GM19438 (cell line): Measurements from ENCODE around the gene LRRC4C.

Experiments
- ATAC-seq: cut with Tn5 transposase; IDR thresholded peaks from one replicate; pipeline ENCODE4 v1.9.1; 2021; ENCODE audit warnings: low read depth; ENCODE audit not compliant: unreplicated experiment

Gene LRRC4C

DNA sequence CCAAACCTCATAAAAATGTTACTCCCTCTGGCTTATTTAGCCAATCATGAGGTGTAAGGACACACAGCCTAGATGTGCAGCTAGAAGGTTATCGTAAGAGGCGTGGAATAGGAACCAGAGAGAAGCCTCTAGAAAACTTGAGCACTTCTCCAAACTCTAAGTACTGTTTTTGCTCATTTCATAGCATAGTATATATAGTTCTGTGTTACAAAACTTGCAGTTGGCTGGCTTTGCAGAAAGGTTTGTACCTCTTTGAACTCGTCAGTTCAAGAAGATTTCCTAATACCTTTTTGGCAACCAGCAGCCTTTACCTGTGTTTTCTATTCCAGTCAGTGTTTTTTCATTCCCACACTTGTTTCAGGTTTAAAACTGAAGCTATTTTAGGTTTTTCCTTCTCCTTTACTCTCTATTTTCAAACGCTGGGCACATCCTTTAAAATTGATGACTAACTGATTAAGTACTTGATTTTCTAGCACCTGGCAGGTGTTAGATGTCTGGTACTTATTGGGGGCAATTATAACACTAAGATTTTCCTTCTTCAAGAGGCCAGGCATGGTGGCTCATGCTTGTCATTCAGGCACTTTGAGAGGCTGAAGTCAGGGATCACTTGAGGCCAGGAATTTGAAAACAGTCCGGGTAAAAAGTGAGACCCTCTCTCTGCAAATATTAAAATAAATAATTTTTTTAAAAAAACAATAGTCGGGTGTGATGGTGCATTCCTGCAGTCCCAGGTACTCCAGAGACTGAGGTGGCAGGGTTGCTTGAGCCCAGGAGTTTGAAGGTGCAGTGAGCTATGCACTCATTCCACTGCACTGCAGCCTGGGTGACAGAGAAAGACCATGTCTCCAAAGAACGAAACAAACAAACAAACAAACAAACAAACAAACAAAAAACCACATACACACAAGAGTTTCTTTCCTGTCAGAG, 125.2 kb downstream of the LRRC4C start:
- no peak for ATAC-seq

DNA sequence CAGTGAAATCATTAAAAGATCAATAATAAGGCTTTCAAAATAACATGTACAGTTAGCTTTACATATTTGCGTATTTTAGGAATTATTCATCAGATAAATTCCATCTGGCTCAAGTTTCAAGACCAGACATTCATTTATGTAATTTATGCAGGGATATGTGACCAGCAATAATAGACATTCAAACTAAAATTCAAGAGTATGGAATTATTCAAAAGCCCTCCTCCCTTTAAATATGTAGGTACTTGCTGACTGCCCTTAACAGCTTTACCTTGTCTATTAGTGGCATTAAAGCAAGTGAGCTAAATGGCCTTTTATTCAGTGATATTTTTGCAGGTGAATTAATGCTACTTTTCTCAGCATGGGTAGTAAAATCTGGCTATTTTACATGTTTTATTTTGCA, 126.1 kb downstream of the LRRC4C start:
- ATAC-seq: no peak

DNA sequence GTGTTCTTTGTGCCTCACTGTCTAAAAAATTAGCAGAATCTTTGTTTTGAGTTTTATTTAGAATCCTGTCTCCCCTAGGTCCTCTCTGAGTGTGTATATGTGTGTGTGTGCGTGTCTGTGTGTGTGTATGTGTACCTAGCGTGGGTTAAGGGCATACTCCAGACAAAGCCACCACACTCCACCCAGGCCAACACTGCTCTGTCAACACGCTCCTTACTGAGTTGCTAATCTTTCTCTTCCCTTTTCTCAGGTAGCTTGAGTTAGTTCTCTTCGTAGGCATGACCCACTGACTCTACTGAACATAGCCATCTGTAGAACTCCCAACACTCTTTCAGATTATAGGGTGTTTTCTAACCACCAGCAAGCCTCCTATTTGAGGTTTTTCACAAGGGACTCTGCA, 131.1 kb downstream of the LRRC4C start:
- ATAC-seq: no peak

DNA sequence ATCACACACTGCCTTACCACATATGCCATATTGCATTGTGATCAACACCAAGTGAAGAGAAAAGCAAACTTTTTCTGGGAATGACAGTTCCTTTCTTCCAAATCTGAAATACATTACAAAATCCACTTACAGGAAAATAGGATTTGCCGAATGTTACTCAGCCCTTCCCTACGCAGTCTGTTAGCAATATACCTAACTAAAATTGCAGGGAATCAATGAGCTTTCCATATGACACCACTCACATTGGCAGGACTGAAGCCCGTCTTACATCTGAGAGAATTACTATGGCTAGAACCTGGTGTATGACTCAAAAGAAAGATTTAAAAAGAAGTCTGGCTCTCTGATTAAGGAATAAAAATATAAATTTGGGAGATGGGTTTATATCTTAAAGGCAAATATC, 136.0 kb downstream of the LRRC4C start:
- ATAC-seq: no peak

DNA sequence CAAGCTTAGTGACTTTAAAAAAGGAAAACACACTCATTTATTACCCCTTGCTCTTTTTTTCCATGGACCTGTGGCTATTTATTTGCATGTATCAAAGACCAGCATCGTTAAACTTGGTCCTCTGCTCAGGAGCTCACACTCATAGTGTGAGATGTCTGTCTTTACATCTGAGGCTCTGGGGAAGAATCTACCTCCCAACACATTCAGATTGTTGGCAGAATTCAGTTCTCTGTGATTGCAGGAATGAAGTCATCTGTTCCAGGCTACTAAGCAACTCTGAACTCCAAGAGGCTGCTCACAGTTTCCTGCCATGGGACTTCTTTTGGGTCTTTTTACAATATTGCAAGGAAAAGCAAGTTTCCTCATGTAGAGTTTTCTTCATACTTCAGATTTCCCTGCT, 138.8 kb downstream of the LRRC4C start:
- no peak for ATAC-seq

DNA sequence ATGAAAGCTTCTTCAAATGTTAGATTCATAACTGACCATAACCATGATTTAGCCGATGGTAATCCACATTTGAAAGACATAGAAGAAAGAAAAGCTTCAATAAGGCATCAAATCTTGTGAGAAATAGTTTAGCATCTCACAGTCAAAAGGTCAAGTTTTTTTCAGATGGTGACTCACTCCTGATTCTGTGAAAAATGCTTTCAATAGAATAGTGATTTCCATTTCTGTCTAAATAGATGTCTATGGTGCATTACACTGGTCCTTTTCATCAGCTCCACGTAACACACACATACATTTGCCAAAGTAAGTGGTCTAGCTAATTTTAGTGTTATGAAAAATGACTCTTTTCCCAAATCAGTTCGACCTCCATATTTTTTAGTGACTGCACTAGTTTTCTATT, 139.2 kb downstream of the LRRC4C start:
- ATAC-seq: no peak

DNA sequence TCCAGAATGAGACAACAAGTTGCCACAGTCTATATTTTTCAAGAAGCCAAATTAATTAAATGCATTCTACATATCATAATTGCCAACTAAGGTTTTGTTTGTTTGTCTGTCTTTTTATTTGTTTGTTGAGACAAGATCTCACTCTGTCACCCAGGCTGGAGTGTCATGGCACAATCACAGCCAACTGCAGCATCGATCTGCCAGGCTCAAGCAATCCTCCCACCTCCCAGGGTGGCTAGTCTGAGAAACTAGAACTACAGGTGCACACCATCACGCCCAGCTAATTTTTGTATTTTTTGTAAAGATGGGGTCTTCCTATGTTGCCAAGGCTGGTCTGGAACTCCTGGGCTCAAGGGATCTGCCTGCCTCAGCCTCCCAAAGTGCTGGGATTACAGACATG, 140.0 kb downstream of the LRRC4C start:
- no peak for ATAC-seq

DNA sequence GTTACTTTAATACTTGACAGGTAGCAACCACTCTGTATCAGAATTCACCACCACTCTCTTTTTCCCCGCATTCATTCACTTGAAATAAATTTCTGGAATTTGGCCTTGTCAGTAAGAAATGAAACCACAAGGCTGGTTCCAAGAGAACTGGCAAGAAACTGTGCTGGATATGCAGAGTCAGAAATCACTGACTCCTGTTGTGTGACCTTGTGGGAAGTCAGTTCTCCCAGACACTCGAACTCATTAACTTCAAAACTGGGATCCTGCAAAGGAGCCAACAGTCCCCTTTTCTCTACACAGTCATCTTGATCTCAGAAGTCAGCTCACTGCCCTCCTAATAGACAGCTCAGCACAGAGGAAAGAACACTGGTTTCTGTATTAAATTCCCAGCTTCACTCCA, 142.7 kb downstream of the LRRC4C start:
- no peak for ATAC-seq

DNA sequence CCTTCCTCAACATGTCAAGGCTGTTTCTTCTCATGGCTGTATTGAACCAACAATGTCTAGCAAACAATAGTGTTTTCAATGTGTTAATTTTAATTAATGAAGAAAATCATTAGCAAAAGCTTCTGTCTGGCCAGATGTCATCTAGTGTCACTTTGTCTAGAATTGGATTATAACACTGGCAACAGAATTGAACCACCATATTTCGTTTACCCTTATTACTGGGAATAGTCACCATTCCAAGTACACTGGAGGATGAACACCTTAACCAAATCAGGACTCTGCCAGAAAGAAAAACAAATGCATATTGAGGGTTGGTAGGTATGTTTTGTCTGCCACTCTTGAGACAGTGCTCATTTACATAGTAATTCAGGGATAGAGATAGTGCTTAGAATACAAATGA, 146.2 kb downstream of the LRRC4C start:
- no peak for ATAC-seq

DNA sequence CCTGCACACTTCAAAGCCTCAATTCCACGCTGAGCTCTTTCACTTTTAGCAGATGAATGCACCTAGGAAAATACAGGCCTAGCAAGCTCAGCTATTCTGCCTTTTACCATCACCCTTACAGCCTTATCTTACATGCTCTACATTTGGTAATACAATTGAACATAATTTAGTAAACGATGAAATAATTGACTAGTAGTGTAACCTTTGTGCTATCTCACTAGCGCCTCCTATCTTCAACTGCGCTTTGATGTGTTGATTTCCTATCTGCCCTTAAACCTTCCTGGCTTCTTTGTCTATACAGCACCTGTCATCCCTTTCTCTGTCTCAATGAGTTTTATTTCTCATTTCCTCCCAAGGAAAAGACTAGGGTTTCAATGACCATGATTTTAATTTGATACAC, 149.7 kb downstream of the LRRC4C start:
- ATAC-seq: no peak

DNA sequence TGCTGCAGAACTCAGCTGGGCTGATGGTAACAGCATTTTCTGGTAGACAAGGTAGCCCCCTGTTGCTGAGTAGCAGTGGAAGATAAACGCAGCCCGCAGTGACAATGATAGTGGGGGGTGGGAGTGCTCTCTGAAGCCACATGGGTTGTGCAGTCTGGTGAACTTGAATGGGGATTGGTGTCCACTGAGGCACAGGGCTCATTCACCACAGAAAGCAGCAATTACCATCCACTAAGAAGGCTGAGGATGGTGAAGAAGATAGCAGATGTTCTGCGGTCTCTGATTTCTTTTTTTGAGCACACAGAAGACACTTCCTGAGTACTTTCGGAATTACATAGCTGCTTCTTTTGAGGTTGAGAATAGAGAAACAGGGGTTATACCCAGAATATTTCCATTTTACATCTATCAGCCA, 150.3 kb downstream of the LRRC4C start:
- no peak for ATAC-seq

DNA sequence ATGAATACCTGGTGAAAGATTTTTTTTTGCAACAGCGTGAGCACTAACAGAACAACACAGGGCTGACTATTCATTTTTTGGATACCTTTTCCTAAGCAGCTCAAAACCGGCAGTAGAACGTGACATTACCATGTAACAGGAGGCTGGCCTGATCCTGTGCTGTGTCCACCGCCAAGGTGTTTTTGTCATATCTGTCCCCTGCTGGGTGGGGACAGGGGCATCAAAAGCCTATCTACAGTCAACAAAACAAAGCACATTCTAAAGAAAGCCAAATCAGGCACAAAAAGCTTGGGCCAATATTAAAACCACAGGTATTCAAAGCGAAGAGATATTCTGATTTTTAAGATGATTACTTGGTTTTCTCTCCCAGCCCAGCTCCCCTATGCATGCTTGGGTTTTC, 151.2 kb downstream of the LRRC4C start:
- ATAC-seq: no peak

DNA sequence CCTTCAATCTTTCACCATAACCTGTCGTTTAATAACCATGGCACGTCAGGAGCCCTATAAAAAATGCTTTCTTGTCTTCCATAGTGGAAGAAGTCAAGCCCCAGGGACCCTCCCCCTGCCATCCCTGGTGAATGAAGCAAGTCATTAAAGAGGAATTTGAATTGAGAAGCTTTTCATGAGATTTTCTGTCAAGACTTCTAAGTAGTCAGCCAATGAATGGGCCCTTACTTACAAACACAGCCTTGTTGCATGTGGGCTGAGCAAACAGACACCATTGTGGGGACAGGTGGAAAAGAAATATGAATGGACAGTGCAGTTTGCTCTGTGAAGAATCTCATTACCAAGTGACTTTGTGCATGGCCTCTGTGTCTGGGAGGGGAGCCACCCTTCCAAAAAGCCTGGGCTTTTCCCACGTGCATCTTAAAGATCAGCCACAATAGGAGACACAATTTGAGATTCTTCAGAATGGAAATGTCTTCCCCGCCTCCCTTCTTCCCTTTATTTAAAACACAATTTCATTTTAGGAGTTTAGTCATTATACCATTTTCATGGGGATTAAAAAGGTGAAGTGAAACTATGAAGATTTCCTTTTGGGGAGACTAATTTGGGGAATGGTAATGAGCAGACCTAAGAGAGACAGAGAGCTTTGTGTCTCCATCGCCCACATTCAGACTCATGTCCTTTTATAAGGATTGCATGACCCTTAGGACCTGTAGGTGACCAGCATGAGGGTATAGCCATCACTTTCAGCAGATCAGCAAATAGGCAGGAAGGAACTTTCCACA, 152.0 kb downstream of the LRRC4C start:
- no peak for ATAC-seq

DNA sequence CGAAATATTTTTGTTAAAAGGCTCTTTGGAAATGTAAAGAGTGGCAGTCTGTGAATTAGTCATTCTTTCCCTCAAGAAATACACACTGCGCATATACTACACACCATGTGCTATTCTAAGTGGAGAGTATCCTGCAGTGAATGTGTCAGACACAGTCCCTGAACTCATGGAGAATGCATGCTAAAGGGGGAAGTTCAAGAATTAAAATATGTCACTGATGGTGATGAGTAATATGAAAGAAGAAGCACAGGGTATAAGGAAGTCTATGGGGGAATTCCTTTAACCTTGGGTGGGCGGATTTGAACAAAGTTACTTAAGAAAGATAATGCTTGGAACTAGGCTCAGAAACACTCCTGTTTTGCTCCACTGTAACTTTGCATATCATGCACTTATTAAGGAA, 153.0 kb downstream of the LRRC4C start:
- ATAC-seq: no peak

DNA sequence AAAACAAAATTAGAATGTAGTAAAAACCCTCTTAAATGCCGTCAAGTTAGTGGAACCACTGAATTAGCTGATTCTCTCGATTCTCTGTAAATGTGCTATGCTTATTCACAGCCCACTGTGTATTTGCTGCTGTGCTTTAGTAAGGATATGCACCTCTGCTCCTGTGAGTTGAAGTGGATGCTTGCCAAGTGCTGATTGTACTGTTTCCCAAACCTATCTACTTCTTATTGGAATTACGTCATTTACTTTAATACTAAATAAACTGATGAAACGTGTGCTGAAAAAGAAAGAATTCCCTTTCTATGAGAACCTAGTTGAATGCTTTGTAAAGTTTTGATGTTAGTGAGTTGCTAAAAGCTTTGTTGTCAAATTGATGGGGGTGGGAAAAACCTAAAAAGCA, 158.4 kb downstream of the LRRC4C start:
- no peak for ATAC-seq

DNA sequence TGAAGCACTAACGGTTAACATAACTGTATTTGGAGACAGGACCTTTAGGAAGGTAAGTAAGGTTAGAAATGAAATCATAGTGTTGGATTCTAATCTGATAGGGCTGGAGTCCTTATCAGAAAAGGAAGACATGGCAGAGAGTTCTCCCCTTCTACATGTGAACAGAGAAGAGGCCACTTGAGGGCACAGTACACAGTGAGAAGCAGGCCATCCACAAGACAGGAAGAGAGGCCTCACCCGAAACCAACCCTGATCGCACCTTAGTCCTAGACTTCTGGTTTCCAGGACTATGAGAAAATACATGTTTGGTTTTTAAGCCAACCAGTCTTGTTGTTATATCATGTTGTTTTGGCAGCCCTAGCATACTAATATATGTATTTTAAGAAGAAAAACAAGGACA, 170.0 kb downstream of the LRRC4C start:
- no peak for ATAC-seq

DNA sequence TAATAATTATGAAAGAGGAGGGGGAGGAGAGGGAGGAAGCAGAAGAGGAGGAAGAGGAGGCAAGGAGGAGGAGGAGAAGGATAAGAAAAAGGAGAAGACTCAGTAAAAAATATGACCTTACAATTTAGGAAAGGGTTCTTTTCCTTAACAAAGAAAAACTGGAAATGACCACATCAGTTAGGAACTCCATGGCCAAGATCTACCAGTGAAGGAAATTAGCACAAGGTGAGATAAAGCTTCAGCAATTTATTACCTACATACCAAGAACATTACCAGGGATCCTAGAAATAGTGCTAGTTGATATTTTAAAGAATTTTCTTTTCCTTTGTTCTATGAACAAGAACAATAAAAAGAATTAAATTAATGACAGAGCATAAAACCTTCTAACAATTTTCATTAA, 172.7 kb downstream of the LRRC4C start:
- no peak for ATAC-seq

DNA sequence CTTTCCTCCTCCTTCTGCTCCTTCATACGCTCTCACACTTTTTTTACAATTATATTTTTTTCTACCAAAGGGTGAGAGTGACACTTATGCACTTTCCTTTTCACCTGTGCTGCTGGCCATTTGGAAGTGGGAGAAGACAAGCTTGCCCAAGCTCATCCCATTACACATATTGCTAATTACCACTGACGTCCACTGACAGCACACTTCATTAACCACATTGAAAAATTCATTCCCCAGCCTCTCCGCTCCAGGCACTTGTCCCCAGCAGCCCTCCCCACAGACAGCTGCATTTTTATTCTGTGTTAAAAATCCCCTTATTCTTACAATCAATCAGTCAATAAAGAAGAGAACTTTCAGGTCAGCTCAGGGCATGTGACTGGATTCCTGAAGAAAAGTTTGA, 175.1 kb downstream of the LRRC4C start:
- ATAC-seq: no peak

DNA sequence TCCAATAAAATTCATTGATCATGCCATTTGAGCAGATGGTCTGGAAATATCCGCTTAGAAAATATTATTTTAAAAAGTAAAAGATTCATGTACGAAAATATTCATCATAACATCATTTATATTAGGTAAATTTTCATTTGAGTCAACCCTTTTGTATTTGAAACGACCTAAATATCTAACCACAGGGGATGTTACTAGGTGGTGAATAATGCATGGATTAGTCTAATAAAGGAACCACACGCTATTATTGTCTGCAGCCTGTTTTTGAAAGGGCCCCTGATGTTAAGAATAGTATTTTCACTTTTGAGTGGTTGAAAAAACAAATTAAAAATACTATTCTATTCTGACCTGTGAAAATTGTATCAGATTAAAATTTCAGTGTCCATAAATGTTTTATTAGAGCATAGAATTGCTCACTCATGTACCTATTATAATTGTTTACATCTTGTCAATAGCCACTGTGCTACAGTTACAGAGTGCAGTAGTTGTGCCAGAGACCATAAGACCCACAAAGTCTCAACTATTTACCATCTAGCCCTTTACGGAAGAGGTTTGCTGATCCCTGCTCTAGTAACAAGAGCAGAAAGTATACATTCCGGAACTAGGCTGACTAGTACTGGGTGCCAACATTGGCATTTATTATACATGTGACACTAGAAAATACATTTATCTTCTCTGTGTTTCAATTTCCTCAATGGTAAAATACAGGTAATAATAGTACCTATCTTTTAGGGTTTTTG, 176.1 kb downstream of the LRRC4C start:
- no peak for ATAC-seq

DNA sequence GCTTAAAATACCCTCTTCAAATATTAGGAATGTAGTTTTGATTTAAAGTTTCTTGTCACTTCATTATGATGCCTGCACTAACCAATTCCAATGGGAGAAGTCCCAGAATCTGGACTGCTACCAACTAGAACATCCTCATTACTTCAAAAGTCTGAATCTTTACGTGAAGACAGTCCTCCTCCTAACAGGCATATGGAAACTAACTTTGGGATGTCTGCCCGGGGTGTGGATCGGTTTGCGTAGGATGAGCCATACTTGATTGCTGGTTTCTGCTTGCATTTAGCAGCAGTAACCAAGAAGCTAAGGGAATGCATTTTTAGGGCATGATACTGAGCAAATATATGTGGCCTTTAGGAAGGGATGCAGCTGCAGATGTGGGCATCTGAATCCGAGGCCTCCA, 177.1 kb downstream of the LRRC4C start:
- ATAC-seq: no peak

DNA sequence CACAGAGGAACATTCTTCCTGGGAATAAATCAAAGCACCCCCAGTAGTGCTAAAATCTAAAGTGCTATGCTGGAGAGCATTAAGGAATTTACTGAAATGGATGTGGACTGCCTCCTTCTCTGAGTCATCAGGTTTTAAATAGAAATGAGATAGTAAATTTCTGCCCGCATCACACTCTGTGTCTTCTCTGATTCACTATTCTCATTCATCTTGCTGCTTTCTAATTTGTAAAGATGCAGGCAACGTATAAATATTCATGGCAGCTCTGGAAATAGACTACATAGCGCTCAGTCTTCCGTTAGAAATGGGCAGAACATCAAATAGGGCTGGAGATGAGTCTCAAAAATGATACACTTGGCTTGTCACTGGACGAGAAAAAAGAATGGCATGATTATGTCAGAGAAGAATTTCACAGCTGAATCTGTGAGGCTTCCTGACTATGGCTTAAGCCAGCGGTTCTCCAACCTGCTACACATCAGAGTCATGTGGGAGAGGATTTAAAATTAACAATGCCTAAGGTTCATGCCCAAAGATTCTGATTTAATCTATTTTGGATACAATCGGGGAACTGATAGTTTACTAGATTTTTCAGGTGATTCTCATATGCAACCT, 178.2 kb downstream of the LRRC4C start:
- no peak for ATAC-seq
